AG09309 (cell line): ENCODE measurements around the gene TRMT6.

Experiments
- DNase-seq: peaks from one replicate; pipeline ENCODE4 v3.0.0-alpha.2; 2010; ENCODE audit warnings: low read depth
- H3K4me3 ChIP-seq: 2 replicates; pipeline ENCODE4 v1.5.1; 2011; ENCODE audit warnings: mild to moderate bottlenecking, low read depth, low read length, moderate library complexity; ENCODE audit not compliant: control insufficient read depth
- TF ChIP-seq, protein P1 (sequence below): IDR thresholded peaks from 2 replicates; pipeline ENCODE4 v1.5.1; 2011; ENCODE audit warnings: mild to moderate bottlenecking, low read depth, low read length, inconsistent platforms; ENCODE audit not compliant: insufficient read depth, control insufficient read depth; ENCODE audit errors: missing control alignments

TRMT6 gene

DNA sequence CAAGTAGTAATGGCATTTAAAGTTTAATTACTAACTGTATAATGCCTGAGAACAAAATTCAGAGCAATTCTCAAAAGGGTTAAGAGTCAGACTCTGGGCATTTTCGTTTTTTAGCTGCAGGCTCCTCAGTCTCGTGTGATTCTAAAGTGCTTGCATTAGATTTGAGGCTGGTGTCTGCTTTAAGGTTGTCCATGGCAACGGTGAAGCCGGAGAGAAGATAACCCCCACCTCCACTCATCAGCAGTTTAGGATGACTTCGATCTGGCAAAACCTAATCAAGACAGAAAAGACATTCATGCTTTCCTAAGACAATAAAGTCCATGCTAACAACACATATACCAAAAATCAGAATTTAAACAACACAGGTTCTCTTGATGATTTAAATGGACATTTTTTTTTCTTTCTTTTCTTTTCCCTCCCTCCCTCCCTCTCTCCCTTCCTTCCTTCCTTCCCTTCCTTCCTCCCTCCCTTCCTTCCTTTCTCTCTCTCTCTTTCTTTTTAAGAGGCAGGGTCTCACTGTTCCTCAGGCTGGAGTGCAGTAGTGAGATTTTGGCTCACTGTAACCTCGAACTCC lies 11.8 kb downstream of the TRMT6 start:
- no peak overlapping the region for H3K4me3 ChIP-seq
- DNase-seq, result no peak
- TF ChIP-seq, protein P1, sequence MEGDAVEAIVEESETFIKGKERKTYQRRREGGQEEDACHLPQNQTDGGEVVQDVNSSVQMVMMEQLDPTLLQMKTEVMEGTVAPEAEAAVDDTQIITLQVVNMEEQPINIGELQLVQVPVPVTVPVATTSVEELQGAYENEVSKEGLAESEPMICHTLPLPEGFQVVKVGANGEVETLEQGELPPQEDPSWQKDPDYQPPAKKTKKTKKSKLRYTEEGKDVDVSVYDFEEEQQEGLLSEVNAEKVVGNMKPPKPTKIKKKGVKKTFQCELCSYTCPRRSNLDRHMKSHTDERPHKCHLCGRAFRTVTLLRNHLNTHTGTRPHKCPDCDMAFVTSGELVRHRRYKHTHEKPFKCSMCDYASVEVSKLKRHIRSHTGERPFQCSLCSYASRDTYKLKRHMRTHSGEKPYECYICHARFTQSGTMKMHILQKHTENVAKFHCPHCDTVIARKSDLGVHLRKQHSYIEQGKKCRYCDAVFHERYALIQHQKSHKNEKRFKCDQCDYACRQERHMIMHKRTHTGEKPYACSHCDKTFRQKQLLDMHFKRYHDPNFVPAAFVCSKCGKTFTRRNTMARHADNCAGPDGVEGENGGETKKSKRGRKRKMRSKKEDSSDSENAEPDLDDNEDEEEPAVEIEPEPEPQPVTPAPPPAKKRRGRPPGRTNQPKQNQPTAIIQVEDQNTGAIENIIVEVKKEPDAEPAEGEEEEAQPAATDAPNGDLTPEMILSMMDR, result no peak

DNA sequence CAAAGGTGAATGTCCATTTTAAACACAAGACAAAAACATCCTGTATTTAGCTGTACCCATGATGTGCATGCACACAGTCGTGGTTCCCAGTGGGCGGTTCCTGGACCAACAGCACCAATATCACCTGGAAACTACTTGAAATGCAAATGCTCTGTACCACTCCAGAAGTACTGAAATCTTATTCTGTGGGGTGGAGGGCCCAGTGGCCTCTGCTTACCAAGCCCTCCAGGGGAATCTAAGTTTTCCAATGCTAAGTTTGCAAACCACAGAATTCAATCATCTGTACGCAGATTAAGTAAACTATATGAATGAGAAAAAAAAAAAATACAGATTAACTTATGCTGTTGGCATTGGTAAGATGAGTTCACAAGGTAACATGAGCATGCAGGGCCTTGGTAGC lies 14.1 kb downstream of the TRMT6 start:
- DNase-seq, result no peak
- H3K4me3 ChIP-seq, result no peak overlapping the region
- TF ChIP-seq, protein P1, result no peak

DNA sequence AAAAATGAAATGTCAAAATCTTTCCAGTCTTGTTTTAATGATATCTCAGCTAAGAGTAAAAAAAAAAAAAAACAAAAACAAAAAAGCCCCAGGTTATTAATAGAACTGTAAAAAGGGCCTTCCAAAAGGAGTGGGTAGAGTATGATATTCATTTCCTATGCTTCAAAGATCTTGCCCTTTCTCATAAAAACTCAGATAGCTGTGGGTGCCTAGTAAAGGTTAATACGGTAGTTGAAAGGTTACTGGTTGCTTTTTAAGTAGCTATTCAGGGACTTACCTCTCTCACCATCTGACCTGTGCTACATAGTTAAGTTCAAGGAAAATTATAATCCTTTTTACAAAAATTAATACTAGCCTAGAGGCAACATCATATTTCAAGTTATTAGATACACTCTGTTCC lies 14.9 kb downstream of the TRMT6 start:
- TF ChIP-seq, protein P1, result no peak
- no peak overlapping the region for H3K4me3 ChIP-seq
- no peak for DNase-seq

DNA sequence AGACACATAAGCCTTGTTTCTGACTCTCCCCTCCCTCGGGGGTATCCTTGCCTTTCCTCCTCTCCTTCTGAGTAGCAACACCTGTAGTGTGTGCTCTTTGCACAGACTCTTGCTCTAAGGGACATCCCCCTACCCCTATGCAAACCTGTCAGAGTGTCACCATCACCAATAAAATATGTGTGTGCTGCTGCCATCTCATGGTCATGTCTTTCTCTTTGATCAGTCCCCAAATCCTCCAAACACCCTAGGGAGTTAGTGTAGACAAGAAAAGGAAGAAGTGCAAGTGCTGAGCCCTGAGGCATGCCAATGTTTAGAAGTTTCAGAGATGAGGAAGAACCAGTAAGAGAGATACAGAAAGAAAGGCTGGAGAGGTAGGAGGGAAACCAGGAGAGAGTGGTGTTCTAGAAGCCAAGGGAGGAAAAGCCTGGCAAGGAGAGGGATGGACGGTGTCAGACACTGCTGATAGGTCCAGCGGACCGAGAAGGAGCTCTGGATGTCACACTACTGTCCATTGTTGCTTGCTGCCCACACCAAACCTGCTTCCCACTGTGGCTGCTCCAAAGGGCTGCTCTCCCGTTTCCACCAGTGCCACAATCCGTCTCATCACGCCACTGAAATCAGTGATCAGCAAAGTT lies 16.4 kb downstream of the TRMT6 start:
- DNase-seq, result no peak
- TF ChIP-seq, protein P1, result no peak

DNA sequence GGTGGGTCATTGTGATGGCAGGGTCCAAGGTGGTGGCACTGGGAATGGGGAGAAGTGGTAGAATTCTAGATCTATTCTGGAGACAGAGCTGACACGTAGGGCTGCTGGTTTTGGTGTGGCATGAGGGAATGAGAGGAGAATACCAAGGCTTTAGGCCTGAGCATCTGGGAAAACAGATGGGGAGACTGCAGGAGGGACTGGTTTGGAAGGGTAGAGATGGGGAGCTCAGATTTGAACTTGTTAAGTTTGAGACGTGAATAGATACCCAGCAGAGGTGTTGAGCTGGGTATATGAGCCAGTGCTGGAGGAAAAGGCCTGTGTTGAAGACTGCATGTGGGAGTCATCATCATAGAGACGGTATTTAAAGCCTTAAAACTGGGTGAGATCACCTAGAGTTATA lies 17.5 kb downstream of the TRMT6 start:
- no peak overlapping the region for H3K4me3 ChIP-seq
- DNase-seq, result no peak
- TF ChIP-seq, protein P1, result no peak

More for the DNA sequence above, 16.4 kb downstream of the TRMT6 start:
- no peak overlapping the region for H3K4me3 ChIP-seq

DNA sequence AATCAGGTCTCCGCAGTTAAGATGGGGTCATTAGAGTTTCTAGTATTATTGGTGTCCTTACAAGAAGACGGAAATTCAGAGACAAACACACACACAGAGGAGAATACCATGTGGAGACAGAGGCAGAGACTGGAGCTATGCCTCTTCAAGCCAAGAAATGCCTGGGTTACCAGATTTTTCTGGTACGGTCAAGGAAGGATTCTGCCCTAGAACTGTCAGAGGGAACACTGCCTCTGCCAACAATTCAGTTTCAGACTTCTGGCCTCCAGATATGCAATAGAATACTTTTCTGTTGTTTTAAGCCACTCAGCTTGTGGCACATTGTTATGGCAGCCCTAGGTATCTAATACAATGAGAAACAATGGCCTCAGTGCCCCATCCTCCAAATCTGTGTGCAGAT lies 18.9 kb downstream of the TRMT6 start:
- no peak overlapping the region for H3K4me3 ChIP-seq
- TF ChIP-seq, protein P1, result no peak
- DNase-seq, result no peak
